Calu3 (cell line): ENCODE data around the gene ERV3-1. TPM values are rescaled to one million over a fixed set of nuclear protein-coding genes. Genes with fewer than 3 reads are reported as not detected.
"Not testable (repeated sequence)": the region's sequence is repeated elsewhere in the genome, so short reads cannot be mapped to it uniquely, and the experiment has no call there.

Source experiments
- Bru-seq: library from RNA; stranded (reverse); fragments of 400-500 nt; gene quantifications from one replicate; lab custom pipeline; 2021; lab: Mats Ljungman, UMichigan
- BruChase-seq, 2 experiments: library from RNA; stranded (reverse); fragments of 400-500 nt; gene quantifications; one replicate each; lab custom pipeline; 2021; lab: Mats Ljungman, UMichigan
- BruUV-seq: library from RNA; stranded (reverse); fragments of 400-500 nt; replicated peaks from 2 replicates; lab custom pipeline; 2021; lab: Mats Ljungman, UMichigan
- CTCF ChIA-PET: fragments of 300-600 bp; sonication (Branson Sonifier 250); formaldehyde crosslinking; loops from one replicate; lab custom pipeline; 2022; ENCODE audit warnings: antibody characterized with exemption; lab: Charles Lee
- DNase-seq: peaks from one replicate; pipeline ENCODE4 v3.0.0; 2022
- H3K27ac Mint-ChIP-seq: one replicate; pipeline ENCODE4 v1.8.0; 2022; ENCODE audit warnings: mixed read lengths; ENCODE audit not compliant: unreplicated experiment
- H3K27me3 Mint-ChIP-seq: one replicate; pipeline ENCODE4 v1.8.0; 2022; ENCODE audit warnings: mixed read lengths; ENCODE audit not compliant: unreplicated experiment
- H3K36me3 Mint-ChIP-seq: one replicate; pipeline ENCODE4 v1.8.0; 2022; ENCODE audit warnings: mild to moderate bottlenecking, moderate library complexity, mixed read lengths; ENCODE audit not compliant: insufficient read depth, unreplicated experiment
- H3K4me1 Mint-ChIP-seq: one replicate; pipeline ENCODE4 v1.8.0; 2022; ENCODE audit warnings: mild to moderate bottlenecking, low read depth, mixed read lengths; ENCODE audit not compliant: unreplicated experiment
- H3K4me3 Mint-ChIP-seq: one replicate; pipeline ENCODE4 v1.8.0; 2022; ENCODE audit warnings: mild to moderate bottlenecking, low read depth, moderate library complexity, mixed read lengths; ENCODE audit not compliant: unreplicated experiment
- H3K9me3 Mint-ChIP-seq: one replicate; pipeline ENCODE4 v1.8.0; 2022; ENCODE audit warnings: low read depth, mixed read lengths; ENCODE audit not compliant: unreplicated experiment
- intact Hi-C: fragments of 100-400 bp; cut with micrococcal nuclease; formaldehyde crosslinking; loops from one replicate; pipeline ENCODE4 v1.10.0; 2022; ENCODE audit not compliant: unreplicated experiment
- long read RNA-seq: library from polyadenylated mRNA; stranded (forward); transcript quantifications from one replicate; pipeline ENCODE4 v2.0.0, GENCODE V29; 2022
- total RNA-seq: library from RNA; stranded (reverse); gene quantifications from 2 replicates; pipeline ENCODE4 v1.2.3, GENCODE V29; 2022
- TF ChIP-seq, protein P1 (sequence below): fragments of 200-600 bp; IDR thresholded peaks from one replicate; pipeline ENCODE4 v1.8.0; 2022; ENCODE audit warnings: antibody characterized with exemption; ENCODE audit not compliant: unreplicated experiment

ERV3-1 gene, protein sequence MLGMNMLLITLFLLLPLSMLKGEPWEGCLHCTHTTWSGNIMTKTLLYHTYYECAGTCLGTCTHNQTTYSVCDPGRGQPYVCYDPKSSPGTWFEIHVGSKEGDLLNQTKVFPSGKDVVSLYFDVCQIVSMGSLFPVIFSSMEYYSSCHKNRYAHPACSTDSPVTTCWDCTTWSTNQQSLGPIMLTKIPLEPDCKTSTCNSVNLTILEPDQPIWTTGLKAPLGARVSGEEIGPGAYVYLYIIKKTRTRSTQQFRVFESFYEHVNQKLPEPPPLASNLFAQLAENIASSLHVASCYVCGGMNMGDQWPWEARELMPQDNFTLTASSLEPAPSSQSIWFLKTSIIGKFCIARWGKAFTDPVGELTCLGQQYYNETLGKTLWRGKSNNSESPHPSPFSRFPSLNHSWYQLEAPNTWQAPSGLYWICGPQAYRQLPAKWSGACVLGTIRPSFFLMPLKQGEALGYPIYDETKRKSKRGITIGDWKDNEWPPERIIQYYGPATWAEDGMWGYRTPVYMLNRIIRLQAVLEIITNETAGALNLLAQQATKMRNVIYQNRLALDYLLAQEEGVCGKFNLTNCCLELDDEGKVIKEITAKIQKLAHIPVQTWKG
- total RNA-seq (7.2 and 7.6 TPM in 2 replicates), Bru-seq, nascent RNA (percentile 80 among the genes with signal in this experiment), BruChase-seq, experiment 1, labeled RNA remaining after a 6-hour chase (percentile 69 among the genes with signal in this experiment), BruChase-seq, experiment 2, labeled RNA remaining after a 2-hour chase (percentile 66 among the genes with signal in this experiment)
- long read RNA-seq, partial matches to known transcripts = 1 of 13 reads
- long read RNA-seq, other reads (novel, unspliced or antisense) = 12 of 13 reads

DNA sequence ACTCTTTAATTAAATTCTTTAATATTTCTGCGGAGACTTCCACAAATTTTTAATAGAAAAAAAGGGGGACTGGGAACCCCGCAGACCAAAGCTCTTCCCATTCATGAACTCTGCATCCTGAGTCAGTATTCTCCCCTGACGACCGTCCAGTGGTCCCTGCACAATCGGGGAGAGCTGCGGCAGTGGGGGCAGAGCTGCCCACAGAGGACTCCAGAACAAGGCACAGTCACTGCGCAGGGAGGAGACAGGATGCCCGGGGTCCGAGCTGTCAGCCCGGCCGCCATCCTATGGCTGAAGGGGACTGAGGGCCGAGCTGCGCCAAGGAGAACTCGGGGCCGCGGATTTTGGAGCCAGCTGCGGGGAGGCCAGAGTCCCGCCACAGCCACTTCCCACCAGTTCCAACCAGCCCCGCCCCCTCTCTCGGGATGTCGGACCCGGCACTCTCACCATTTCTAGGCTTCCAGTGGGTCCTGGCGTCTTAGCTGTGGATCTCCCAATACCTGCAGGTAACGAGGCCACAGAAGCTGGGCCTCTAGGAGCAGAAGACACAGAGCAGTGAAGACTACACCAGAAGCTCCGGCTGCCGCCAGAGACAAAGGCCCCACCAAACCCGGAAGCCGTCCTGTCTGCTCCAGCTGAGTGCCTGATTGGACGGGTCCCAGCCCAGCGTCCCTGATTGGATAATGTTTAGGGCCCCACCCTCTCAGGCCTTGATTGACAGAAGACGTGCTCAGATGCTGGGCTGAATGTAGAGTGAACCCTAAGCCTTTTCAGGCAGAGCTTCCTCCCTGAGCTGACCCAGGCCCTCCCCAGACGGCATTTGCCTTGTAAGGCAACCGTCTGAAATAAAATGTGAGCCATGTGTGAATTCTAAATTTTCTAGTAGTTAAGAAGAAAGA lies at the start of gene ERV3-1:
ERV3-1 (minus strand) TSS at position 594 of the 899 bp plus-strand sequence. CDS start 13,661 bp downstream, outside the sequence.
- CTCF ChIA-PET = interaction anchor here (0.5 kb wide), 1 partner anchor 32 kb away, joined by 3 read pairs; no protein-coding TSS in a partner anchor
- Mint-ChIP-seq H3K36me3 (peaks cover 37% of the 10 kb centered on the region), H3K4me1 (peaks cover 15% of the 10 kb centered on the region)

GRCh38 chr7:65055786-65056185 lies 49.3 kb upstream of the ERV3-1 start:
- H3K4me3 Mint-ChIP-seq, H3K27me3 Mint-ChIP-seq: not testable (repeated sequence)
- CTCF ChIA-PET = interaction anchor here (0.6 kb wide), 1 partner anchor 246 kb away, joined by 4 read pairs; no protein-coding TSS in a partner anchor

More for the DNA sequence above, at the start of gene ERV3-1:
- H3K27ac Mint-ChIP-seq = peak within 1 kb of the TSS; percentile 80
- peak within 1 kb of the TSS; percentile 79 for H3K4me3 Mint-ChIP-seq
- no peaks in the 10 kb centered on the region for H3K9me3 Mint-ChIP-seq
- peak; percentile 87 for DNase-seq
- no TSS peak for BruUV-seq
- intact Hi-C loops = no loop called here
- H3K27me3 Mint-ChIP-seq = no peaks in the 10 kb centered on the region
- TF ChIP-seq, protein P1, sequence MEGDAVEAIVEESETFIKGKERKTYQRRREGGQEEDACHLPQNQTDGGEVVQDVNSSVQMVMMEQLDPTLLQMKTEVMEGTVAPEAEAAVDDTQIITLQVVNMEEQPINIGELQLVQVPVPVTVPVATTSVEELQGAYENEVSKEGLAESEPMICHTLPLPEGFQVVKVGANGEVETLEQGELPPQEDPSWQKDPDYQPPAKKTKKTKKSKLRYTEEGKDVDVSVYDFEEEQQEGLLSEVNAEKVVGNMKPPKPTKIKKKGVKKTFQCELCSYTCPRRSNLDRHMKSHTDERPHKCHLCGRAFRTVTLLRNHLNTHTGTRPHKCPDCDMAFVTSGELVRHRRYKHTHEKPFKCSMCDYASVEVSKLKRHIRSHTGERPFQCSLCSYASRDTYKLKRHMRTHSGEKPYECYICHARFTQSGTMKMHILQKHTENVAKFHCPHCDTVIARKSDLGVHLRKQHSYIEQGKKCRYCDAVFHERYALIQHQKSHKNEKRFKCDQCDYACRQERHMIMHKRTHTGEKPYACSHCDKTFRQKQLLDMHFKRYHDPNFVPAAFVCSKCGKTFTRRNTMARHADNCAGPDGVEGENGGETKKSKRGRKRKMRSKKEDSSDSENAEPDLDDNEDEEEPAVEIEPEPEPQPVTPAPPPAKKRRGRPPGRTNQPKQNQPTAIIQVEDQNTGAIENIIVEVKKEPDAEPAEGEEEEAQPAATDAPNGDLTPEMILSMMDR = no peak

DNA sequence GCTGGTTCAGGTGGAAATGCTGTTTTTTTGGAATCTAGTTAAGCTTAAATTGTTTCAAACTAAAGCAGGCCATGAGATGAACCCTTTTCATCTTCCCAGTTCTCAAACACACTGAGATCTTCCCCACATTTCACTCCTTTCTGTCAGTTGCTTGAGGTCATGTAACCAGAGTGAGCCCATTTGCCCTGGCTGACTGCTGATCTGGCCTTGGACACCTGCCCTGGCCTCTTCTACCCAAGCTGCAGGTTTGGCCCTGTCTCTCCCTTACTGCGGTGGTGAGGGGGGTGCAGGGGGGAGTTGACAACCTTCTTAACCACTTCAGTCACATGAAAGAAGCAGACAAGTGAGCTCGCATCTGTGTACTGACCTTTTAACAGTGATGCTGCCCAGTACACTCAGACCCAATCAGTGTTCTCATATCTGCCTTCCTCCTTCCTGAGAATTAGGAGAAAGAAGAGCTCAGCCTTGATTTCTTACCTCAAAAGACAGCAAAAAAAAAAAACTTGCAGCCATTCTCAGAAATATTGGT lies 48.0 kb upstream of the ERV3-1 start:
- H3K27ac Mint-ChIP-seq = not testable (repeated sequence)

More at GRCh38 chr7:65055786-65056185, 49.3 kb upstream of the ERV3-1 start:
- H3K27ac Mint-ChIP-seq, BruUV-seq, DNase-seq, H3K9me3 Mint-ChIP-seq, H3K36me3 Mint-ChIP-seq, intact Hi-C loops, H3K4me1 Mint-ChIP-seq: not testable (repeated sequence)

GRCh38 chr7:65051654-65052053 lies 45.2 kb upstream of the ERV3-1 start:
- H3K4me1 Mint-ChIP-seq, H3K9me3 Mint-ChIP-seq, CTCF ChIA-PET, H3K27ac Mint-ChIP-seq, intact Hi-C loops, H3K36me3 Mint-ChIP-seq, DNase-seq, H3K27me3 Mint-ChIP-seq, BruUV-seq, H3K4me3 Mint-ChIP-seq: not testable (repeated sequence)

More for the DNA sequence above, 48.0 kb upstream of the ERV3-1 start:
- DNase-seq, H3K9me3 Mint-ChIP-seq, H3K4me1 Mint-ChIP-seq, H3K27me3 Mint-ChIP-seq, intact Hi-C loops, H3K4me3 Mint-ChIP-seq, BruUV-seq, H3K36me3 Mint-ChIP-seq: not testable (repeated sequence)
- CTCF ChIA-PET = interaction anchor here (0.7 kb wide), 1 partner anchor 309 kb away, joined by 3 read pairs; no protein-coding TSS in a partner anchor

- CTCF ChIA-PET, BruUV-seq, H3K9me3 Mint-ChIP-seq, H3K27ac Mint-ChIP-seq, H3K4me1 Mint-ChIP-seq, H3K4me3 Mint-ChIP-seq, DNase-seq, intact Hi-C loops, H3K27me3 Mint-ChIP-seq, H3K36me3 Mint-ChIP-seq: not testable (repeated sequence)
These were observed 44.7 kb upstream of the ERV3-1 start for GRCh38 chr7:65051139-65051538.

GRCh38 chr7:65046329-65046728 lies 39.8 kb upstream of the ERV3-1 start:
- H3K27ac Mint-ChIP-seq, BruUV-seq, intact Hi-C loops: not testable (repeated sequence)

GRCh38 chr7:65045589-65045988 lies 39.1 kb upstream of the ERV3-1 start:
- H3K4me3 Mint-ChIP-seq, H3K27ac Mint-ChIP-seq, H3K36me3 Mint-ChIP-seq, CTCF ChIA-PET, DNase-seq, intact Hi-C loops, H3K9me3 Mint-ChIP-seq, BruUV-seq, H3K4me1 Mint-ChIP-seq, H3K27me3 Mint-ChIP-seq: not testable (repeated sequence)

More at GRCh38 chr7:65046329-65046728, 39.8 kb upstream of the ERV3-1 start:
- H3K4me1 Mint-ChIP-seq, CTCF ChIA-PET, DNase-seq, H3K27me3 Mint-ChIP-seq, H3K4me3 Mint-ChIP-seq, H3K9me3 Mint-ChIP-seq, H3K36me3 Mint-ChIP-seq: not testable (repeated sequence)

DNA sequence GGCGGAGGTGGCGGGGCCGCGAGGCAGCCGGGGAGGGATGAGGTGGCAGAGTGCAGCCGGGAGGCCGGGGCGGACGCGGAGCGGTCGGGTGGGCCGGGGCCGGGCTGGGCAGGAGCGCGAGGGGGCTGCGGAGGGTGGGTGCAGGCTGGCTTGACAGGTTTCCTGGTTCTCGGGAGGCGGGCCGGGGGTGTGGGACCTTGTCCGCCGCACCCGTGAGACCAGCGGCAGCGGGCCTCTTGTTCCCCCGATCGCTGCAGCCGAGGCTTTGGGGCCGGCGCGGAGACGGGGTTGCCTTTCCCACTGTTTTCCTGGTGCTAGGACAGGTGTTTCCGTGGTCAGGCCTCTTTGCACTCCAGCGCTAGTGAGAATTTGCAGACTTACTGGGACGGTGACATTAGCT lies 32.3 kb upstream of the ERV3-1 start:
- CTCF ChIA-PET, H3K27me3 Mint-ChIP-seq, H3K9me3 Mint-ChIP-seq, BruUV-seq, H3K4me1 Mint-ChIP-seq, intact Hi-C loops: not testable (repeated sequence)
- peak overlapping the region; percentile 52 for H3K27ac Mint-ChIP-seq
- DNase-seq = peak; percentile 17
- peak overlapping the region; percentile 73 for H3K4me3 Mint-ChIP-seq
- H3K36me3 Mint-ChIP-seq = peaks cover 11% of the 10 kb centered on the region
